ENCODE data around the gene ITPK1.

DNA sequence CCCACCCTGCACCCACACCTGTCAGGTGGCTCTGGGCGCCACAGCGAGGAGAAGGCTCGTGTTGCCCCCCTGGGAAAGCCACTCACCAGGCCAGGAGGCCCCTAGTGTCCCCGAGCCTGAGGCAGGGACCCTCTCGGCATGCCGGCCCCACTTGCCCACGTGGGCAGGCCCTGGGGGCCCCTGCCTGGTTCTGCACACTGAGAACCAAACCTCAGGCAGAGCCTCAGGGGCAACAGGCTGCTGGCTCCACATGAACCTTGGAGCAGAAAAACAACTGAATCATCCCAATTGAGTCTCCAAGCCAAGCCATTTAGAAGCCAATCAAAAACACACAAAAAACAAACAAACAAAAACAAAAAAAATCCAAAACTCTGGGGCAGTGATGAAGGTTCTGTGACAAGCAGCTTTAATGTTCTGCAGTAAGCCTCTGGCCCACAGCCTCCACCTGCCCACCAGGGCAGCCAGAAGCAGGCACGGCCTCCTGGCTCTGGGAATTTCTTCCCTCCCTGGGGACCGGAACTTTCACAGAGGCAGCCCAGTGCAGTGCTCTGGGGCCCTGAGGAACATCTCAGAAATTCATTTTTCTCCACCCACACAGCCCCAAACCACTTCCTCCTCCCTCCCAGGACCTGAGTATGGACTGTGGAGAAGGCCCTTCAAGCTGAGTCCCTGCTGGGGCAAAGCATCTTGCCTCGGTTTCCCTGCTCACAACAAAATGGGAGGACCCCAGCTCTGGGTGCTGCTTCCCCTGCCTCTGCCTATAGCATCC lies 102.6 kb downstream of the ITPK1 start:
- TF ChIP-seq, protein P1, sequence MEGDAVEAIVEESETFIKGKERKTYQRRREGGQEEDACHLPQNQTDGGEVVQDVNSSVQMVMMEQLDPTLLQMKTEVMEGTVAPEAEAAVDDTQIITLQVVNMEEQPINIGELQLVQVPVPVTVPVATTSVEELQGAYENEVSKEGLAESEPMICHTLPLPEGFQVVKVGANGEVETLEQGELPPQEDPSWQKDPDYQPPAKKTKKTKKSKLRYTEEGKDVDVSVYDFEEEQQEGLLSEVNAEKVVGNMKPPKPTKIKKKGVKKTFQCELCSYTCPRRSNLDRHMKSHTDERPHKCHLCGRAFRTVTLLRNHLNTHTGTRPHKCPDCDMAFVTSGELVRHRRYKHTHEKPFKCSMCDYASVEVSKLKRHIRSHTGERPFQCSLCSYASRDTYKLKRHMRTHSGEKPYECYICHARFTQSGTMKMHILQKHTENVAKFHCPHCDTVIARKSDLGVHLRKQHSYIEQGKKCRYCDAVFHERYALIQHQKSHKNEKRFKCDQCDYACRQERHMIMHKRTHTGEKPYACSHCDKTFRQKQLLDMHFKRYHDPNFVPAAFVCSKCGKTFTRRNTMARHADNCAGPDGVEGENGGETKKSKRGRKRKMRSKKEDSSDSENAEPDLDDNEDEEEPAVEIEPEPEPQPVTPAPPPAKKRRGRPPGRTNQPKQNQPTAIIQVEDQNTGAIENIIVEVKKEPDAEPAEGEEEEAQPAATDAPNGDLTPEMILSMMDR (conservative IDR thresholded peaks at IDR 0.05 in 1 of 2, IDR thresholded peaks at IDR 0.05 in 1 of 2; ENCODE audit: extremely low read depth in 1 of 2, insufficient read depth in 1 of 2, low read depth in 1 of 2, low read length in 2 of 2): no peak
- no peak for TF ChIP-seq EZH2 (IDR thresholded peaks at IDR 0.05; ENCODE audit: borderline replicate concordance, low read length)

Data from mammary epithelial cell (primary cell).